GM18505 (cell line): Measurements from ENCODE around the gene MYH11.
"Not testable (repeated sequence)": the region's sequence is repeated elsewhere in the genome, so short reads cannot be mapped to it uniquely, and the experiment has no call there.

ENCODE experiments used
- ATAC-seq: cut with Tn5 transposase; IDR thresholded peaks from one replicate; pipeline ENCODE4 v1.9.1; 2021; ENCODE audit not compliant: unreplicated experiment
- POLR2A ChIP-seq: IDR thresholded peaks from 4 replicates; pipeline ENCODE4 v1.6.1; 2011; ENCODE audit warnings: borderline replicate concordance; ENCODE audit not compliant: insufficient read depth, insufficient read length; ENCODE audit errors: extremely low read depth

The MYH11 gene

DNA sequence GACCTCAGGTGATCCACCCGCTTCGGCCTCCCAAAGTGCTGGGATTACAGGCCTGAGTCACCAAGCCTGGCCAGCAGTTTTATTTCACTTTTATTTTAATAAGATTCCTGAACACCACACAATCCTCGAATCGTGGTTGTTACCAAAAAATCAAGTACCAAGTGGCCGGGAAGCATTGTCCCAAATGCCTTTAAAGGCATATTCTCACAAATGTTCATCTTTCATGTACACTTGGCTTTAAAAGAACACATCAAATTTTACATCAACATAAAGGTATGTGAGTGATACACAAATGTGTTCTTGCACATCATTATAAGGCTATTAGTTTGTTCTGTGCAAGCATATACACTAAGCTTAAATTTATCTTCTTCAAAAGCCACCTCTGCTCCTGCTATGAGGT lies 8.1 kb upstream of the MYH11 start:
- no peak for TF ChIP-seq POLR2A
- no peak for ATAC-seq

DNA sequence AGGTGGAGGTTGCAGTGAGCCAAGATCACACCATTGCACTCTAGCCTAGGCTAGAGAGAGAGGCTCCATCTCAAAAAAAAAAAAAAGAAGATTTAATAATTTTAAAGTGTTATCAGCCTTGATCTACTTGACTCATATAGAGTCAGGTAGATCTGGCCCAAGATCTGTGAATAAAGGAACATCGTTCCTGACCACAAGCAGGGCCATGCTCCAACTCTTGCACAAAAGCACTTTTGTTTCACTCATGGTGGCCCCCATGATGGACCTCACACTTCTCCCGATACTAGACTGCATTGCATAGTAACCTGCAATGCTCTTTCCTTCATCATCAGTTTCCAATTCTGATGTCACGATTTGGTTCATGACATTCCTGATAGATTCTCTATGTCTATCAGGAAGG lies 5.2 kb upstream of the MYH11 start:
- no peak for TF ChIP-seq POLR2A
- ATAC-seq = no peak

DNA sequence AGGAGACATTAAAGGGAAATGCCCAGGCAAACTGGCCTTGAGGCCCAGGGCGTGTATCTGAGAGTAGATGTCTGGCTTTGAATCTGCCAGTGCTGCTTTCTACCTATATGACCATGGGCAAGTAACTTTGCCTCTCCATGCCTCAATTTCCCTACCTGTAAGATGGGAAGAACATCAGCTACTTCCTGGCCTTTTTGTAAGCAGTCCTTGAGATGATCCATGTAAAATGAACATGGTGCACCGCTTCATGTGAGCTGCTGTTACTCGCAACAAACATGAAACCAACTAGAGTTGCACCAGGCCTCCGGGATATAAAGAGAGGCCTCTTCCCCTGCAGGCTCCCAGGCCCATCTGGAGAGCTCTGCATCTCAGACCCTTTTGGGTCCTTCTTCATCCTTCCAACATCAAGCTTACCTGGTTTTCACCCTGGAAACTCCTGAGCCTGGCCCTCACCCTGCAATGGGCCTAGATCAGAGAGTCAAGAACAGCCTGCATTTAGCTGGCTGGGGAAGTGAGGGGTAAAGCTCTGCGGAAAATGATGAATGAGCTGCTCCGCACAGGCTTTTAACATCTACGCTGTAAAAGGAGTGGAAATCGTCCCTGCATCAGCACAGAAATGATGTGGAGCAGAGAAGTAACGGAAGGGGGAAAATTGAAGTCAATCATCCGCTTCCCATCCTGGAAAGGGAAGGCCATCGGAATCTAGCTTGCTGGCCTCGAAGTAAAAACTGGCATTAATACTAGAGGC lies 2.3 kb upstream of the MYH11 start:
- TF ChIP-seq POLR2A = no peak
- ATAC-seq = no peak

DNA sequence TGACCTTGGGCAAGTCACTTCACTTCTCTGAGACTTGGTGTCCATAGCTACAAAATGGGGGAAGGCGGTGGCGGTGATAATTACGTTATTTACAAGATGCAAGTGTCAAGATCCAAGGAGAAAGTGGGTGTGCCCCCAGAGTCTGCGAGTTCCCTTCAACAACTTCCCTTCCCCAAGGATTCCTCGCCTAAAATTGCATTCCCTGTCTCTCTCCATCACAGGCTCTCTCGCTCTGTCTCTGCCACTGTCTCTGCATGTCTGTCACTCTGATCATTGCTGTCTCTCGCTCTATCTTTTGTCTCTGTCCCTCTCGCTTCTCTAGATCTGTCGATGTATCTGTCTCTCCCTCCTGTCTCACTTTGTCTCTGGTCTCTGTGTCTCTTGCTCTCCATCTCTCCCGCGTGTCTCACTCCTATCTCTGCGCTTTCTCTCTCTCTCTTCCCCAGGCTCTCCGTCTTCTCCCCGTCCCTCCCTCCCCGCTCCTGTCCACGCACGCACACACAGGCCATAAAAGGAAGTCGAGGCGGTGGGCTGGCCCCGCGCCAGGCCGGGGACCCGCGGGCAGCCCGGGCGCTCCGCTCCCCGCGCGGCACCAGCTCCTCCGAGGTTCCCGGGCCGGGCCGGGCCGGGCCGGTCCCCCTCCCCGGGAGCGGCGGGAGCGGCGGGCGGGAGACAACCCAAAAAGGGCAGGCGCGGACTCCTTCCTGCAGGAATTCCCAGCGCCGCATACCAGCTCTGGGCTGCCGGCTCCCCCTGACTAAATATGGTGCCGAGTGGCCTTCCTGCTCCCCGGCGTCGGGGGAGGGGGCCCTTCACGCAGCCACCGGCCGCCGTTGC lies 1.1 kb upstream of the MYH11 start:
- no peak for ATAC-seq

DNA sequence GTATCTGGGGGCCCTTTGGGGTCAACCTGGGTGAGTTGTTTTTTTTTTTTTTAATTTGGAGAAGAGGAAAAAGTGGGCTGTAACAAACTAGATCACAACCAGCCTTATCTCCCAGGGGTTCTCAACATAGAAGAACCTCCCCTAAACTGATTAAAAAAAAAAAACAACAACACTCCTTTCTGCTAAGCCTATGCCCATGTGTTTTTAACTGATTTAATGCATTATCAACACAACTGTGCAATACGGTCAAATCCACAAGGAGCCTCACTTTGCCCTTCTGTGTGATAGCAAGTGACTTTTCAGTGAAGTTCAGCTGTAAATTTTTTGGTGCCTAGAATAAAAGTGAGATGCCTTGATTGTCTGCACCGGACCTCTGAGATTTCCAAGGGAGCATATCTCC lies 646 bp downstream of the MYH11 start:
- no peak for ATAC-seq
- TF ChIP-seq POLR2A = no peak

More for the DNA sequence above, 1.1 kb upstream of the MYH11 start:
- TF ChIP-seq POLR2A = no peak

DNA sequence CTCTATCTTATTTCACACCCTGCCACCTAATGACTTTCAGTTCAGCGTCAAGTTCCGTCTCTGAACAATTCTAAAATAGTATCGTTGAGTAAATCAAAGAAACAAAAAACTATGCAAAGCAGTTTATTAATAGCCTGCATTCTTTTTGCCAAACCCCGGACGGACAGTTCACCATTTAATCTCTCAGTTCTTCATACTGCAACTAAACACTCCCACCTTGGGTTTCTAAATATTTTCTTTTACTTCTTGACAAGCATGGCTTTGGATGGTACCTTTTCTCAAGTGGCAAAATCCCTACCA lies 1.2 kb downstream of the MYH11 start:
- no peak for ATAC-seq
- TF ChIP-seq POLR2A = no peak

DNA sequence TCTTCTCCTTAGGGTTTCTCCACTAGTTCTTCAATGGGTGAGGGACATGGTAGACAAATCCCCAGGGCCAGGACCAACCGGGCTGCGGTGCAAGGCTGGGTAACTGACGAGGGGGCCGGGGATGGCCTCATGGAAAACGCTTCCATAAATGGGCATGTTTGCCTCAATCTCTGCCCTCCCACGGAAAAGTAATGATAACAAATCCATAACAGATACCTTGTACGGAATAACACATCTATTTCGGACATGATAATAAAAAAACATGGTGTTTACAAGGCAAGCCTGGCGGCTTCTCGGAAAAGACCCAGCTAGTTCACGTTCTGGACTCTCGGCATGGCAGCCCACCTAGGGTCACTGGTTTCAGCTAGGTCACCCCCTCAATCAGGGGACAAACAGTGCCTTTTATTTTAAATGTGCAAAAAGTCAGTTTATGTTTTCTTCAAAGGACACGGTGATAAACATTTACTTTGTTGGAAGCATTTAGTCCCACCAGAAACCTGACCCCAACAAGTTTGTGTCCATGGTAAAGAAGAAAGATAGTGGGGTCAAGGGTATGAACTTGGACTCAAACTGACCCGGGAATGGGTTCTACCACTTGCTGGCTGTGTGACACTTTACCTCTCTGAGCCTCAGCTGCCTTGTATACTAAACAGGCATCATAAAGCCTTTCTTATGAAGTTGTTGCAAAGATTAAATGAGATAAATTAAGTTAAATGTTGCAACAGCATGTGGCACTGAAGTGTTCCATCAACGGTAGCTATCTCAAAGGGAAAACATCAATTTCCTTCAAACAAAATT lies 1.7 kb downstream of the MYH11 start:
- no peak for TF ChIP-seq POLR2A
- no peak for ATAC-seq

DNA sequence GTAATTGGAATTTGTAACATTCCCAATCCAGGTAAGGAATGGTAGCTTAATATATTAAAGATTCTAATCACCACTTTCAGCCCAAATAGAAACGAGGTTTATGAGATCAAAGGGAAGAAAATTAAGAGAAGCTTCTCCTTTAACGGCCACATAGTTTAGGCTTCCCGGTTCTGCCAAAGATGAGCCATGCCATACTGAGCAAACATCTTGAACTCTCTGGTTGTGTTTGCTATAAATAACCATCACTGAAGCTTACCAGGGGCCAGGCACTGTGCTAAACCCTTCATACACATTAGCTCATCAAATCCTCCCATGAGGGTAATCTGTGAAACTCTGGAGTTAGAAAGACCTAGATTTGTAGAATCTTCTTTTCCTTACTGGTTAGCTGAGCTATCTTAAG lies 2.8 kb downstream of the MYH11 start:
- TF ChIP-seq POLR2A = no peak
- no peak for ATAC-seq

DNA sequence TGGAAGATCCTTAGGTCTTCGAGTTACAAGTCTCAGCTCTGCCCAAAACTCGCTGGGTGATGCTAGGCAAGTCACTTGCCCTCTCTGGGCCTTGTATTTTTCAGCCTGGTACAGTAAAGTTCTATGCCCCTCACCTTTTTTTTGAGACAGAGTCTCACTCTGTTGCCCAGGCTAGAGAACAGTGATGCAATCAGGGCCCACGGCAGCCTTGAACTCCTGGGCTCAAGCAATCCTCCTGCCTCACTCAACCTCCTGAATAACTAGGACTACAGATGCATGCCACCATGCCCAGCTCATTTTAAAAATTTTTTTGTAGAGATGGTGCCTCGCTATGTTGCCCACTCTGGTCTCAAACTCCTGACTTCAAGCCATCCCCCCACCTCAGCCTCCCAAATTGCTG lies 3.8 kb downstream of the MYH11 start:
- no peak for ATAC-seq

DNA sequence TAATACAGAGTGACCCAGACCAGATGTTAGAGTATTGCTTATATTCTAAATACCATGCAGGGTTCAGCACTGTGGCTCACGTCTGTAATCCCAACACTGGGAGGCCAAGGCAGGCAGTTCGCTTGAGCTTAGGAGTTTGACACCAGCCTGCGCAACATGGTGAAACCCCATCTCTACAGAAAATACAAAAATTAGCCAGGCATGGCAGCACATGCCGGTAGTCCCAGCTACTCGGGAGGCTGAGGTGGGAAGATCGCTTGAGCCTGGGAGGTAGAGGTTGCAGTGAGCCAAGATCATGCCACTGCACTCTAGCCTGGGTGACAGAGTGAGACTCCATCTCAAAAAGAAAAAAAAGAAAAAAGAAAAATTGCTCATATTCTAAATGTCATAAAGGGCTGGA lies 6.3 kb downstream of the MYH11 start:
- not testable (repeated sequence) for ATAC-seq

More for the DNA sequence above, 3.8 kb downstream of the MYH11 start:
- no peak for TF ChIP-seq POLR2A

DNA sequence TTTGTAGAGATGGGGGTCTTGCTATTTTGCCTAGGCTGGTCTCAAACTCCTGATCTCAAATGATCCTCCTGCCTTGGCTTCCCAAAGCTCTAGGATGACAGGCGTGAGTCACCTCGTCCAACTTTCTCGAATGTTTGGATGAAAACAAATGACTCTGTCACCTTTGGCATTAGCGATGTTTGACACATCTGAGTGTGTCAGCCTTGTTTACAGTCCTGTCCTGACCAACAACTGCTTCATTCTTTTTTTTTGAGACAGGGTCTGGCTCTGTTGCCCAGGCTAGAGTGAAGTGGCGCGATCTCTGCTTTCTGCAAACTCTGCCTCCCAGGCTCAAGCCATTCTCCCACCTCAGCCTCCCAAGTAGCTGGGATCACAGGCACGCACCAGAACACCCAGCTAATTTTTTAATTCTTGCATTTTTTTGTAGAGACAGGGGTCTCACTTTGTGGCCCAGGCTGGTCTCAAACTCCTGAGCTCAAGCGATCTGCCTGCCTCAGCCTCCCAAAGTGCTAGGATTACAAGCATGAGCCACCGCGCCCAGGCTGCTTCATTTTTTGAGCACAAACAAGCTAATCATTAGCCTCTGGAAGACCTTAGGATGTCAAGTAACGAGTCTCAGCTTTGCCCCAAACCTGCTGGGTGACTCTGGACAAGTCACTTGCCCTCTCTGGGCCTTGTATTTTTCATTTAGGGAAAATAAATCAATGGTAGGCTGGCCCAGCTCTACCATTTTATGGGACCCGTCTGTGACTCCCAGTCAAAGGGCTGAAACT lies 7.4 kb downstream of the MYH11 start:
- ATAC-seq = no peak
- no peak for TF ChIP-seq POLR2A

DNA sequence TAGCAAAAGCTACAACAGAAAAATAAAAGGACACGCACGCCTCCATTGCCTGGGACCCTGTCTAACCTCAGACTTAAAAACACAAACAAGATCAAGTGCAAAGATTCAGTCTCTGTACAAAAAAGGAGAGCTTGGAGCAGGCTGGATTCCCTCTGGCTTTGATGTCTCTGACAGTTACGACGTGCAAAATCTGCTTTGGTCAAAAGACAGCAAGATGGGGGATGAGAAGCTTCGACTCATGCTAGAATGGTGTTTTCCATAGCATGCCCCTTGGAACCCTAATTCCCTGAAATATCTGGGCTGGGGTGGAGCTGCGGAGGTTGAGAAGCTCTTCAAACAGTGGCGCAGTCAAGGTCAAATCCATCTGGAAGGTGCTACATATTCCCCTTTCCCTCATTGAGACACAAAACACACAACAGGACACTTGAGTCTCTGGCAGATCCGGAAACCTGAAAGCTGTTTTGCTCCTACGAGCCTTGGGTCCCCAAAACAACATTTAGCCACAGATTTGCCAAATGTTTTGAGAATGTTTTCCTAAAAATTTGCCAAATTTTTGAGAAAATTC lies 9.1 kb downstream of the MYH11 start:
- no peak for TF ChIP-seq POLR2A
- ATAC-seq = no peak

DNA sequence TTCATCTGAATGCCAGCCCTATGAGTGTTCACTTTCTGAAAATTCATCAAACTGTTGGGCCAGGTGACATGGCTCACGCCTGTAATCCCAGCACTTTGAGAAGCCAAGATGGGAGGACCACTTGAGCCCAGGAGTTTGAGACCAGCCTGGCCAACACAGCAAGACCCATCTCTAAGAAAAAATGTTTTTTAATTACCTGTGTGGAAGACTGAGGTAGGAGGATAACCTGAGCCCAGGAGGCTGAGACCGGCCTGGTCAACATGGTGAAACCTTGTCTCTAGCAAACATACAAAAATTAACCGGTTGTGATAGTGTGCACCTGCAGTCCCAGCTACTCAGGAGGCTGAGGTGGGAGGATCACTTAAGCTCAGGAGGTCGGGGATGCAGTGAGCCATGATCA lies 10.3 kb downstream of the MYH11 start:
- no peak for TF ChIP-seq POLR2A
- no peak for ATAC-seq
